DMS79 treated with DMSO at 0.1 percent for 48 hours (cell line): ENCODE results near the gene ANKRD13D.

ENCODE experiments used
- DNase-seq: peaks from one replicate; lab custom pipeline; 2025; lab: John Stamatoyannopoulos, UW

Gene ANKRD13D

GRCh38 chr11:67289226-67289650 is at the start of gene ANKRD13D:
ANKRD13D (plus strand) TSS chr11:67289303; CDS start chr11:67289461, 158 bp downstream.
- DNase-seq, result peak; percentile 69

- peak; percentile 96 for DNase-seq
Observed at GRCh38 chr11:67239783-67240575, 49.1 kb upstream of the ANKRD13D start.

- DNase-seq, result peak; percentile 26
Observed at GRCh38 chr11:67240576-67241389, 48.3 kb upstream of the ANKRD13D start.

GRCh38 chr11:67242548-67242947 is 46.6 kb upstream of the ANKRD13D start:
- DNase-seq, result no peak

GRCh38 chr11:67243051-67243450 is 46.1 kb upstream of the ANKRD13D start:
- no peak for DNase-seq

- DNase-seq, result no peak
Observed at GRCh38 chr11:67245046-67245445, 44.1 kb upstream of the ANKRD13D start.

GRCh38 chr11:67247946-67248550 is 41.1 kb upstream of the ANKRD13D start:
- DNase-seq, result no peak

GRCh38 chr11:67248653-67249052 is 40.5 kb upstream of the ANKRD13D start:
- no peak for DNase-seq

GRCh38 chr11:67250059-67251043 is 38.8 kb upstream of the ANKRD13D start:
- DNase-seq, result no peak

- DNase-seq, result no peak
Observed at GRCh38 chr11:67251841-67252240, 37.3 kb upstream of the ANKRD13D start.

GRCh38 chr11:67252831-67253239 is 36.3 kb upstream of the ANKRD13D start:
- DNase-seq, result no peak

- DNase-seq, result no peak
Observed at GRCh38 chr11:67253872-67254624, 35.1 kb upstream of the ANKRD13D start.

GRCh38 chr11:67254798-67255197 is 34.3 kb upstream of the ANKRD13D start:
- no peak for DNase-seq

- DNase-seq, result no peak
Observed at GRCh38 chr11:67255353-67255752, 33.8 kb upstream of the ANKRD13D start.

- no peak for DNase-seq
Observed at GRCh38 chr11:67255864-67256263, 33.2 kb upstream of the ANKRD13D start.

- DNase-seq, result no peak
Observed at GRCh38 chr11:67256477-67257135, 32.5 kb upstream of the ANKRD13D start.

GRCh38 chr11:67260406-67260805 is 28.7 kb upstream of the ANKRD13D start:
- no peak for DNase-seq

GRCh38 chr11:67260885-67261639 is 28.0 kb upstream of the ANKRD13D start:
- peak; percentile 11 for DNase-seq

- DNase-seq, result no peak
Observed at GRCh38 chr11:67261640-67261945, 27.5 kb upstream of the ANKRD13D start.
